Ishikawa (cell line): ENCODE results near the gene RPS6KA5.

Source experiments
- EP300 ChIP-seq: IDR thresholded peaks from 2 replicates; pipeline ENCODE4 v1.6.1; 2012; ENCODE audit warnings: borderline replicate concordance
- RAD21 ChIP-seq: IDR thresholded peaks from 2 replicates; pipeline ENCODE4 v1.6.1; 2012; ENCODE audit warnings: low read depth
- TEAD4 ChIP-seq: IDR thresholded peaks from 2 replicates; pipeline ENCODE4 v1.6.1; 2012

DNA sequence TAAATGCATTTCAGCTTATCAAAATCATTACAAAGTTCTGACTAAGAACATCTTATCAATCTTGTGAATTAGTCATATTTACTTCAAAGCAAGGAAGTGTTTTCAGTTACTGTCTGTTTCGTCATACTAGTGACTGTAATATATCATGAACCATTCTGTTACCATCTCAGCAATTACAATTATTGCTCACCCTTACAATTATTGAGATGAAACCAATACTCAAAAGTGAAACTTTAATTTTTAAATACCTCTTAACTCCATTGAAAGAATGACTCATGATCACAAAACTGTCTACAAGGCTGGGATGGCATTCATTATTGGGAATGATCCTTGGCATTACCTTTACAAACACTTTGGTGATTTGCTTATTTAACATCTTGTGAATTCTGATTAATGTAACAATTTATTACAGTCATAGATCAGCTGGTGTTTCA lies 90.3 kb downstream of the RPS6KA5 start:
- TF ChIP-seq EP300 (no peak), RAD21 (no peak), TEAD4 (no peak)
